H9 (cell line): ENCODE measurements around the gene CDNF. TPM values are rescaled to one million over a fixed set of nuclear protein-coding genes. Genes with fewer than 3 reads are reported as not detected.

Experiments used
- DNase-seq: peaks from one replicate; pipeline ENCODE4 v3.0.0-alpha.2; 2017
- H2AFZ ChIP-seq: one replicate; pipeline ENCODE4 v1.6.1; 2013; ENCODE audit warnings: mild to moderate bottlenecking, low read length, control low read depth, moderate library complexity
- H2AK5ac ChIP-seq: 2 replicates; pipeline ENCODE4 v1.6.1; 2013; ENCODE audit warnings: low read length, control low read depth, mixed read lengths; ENCODE audit not compliant: insufficient read length
- H2BK120ac ChIP-seq: one replicate; pipeline ENCODE4 v1.6.1; 2013; ENCODE audit warnings: low read depth, mild to moderate bottlenecking, low read length, control low read depth, inconsistent platforms; ENCODE audit not compliant: poor library complexity, severe bottlenecking
- H2BK12ac ChIP-seq: 2 replicates; pipeline ENCODE4 v1.6.1; 2013; ENCODE audit warnings: low read length, control low read depth, mixed read lengths, low read depth; ENCODE audit not compliant: insufficient read length
- H2BK15ac ChIP-seq: 2 replicates; pipeline ENCODE4 v1.6.1; 2013; ENCODE audit warnings: low read depth, low read length, control low read depth
- H2BK20ac ChIP-seq: one replicate; pipeline ENCODE4 v1.6.1; 2013; ENCODE audit warnings: low read depth, mild to moderate bottlenecking, low read length, control low read depth, inconsistent platforms; ENCODE audit not compliant: poor library complexity, severe bottlenecking
- H2BK5ac ChIP-seq: 2 replicates; pipeline ENCODE4 v1.6.1; 2013; ENCODE audit warnings: low read length, control low read depth, mixed read lengths; ENCODE audit not compliant: insufficient read length
- H3K14ac ChIP-seq: 2 replicates; pipeline ENCODE4 v1.6.1; 2013; ENCODE audit warnings: low read length, control low read depth; ENCODE audit not compliant: insufficient read depth
- H3K18ac ChIP-seq: 2 replicates; pipeline ENCODE4 v1.6.1; 2013; ENCODE audit warnings: low read depth, mild to moderate bottlenecking, mixed read lengths, low read length, control low read depth; ENCODE audit not compliant: insufficient read length
- H3K23ac ChIP-seq: 2 replicates; pipeline ENCODE4 v1.6.1; 2013; ENCODE audit warnings: low read length, control low read depth, mixed read lengths, low read depth; ENCODE audit not compliant: insufficient read length
- H3K23me2 ChIP-seq: 2 replicates; pipeline ENCODE4 v1.6.1; 2013; ENCODE audit warnings: low read depth, mild to moderate bottlenecking, mixed read lengths, low read length, control low read depth; ENCODE audit not compliant: insufficient read length, poor library complexity, severe bottlenecking
- H3K27ac ChIP-seq: 2 replicates; pipeline ENCODE4 v1.5.1; 2013; ENCODE audit warnings: low read length, control low read depth, mixed read lengths, low read depth; ENCODE audit not compliant: insufficient read length
- H3K27me3 ChIP-seq: 2 replicates; pipeline ENCODE4 v1.6.1; 2013; ENCODE audit warnings: low read length, control low read depth, inconsistent platforms; ENCODE audit not compliant: insufficient read depth
- H3K4ac ChIP-seq: 2 replicates; pipeline ENCODE4 v1.6.1; 2013; ENCODE audit warnings: low read depth, mild to moderate bottlenecking, control low read depth, inconsistent platforms, low read length, moderate library complexity
- H3K4me1 ChIP-seq: 2 replicates; pipeline ENCODE4 v1.6.1; 2013; ENCODE audit warnings: low read length, control low read depth, inconsistent platforms; ENCODE audit not compliant: insufficient read depth
- H3K4me2 ChIP-seq: 2 replicates; pipeline ENCODE4 v1.6.1; 2013; ENCODE audit warnings: low read length, control low read depth, mixed read lengths; ENCODE audit not compliant: insufficient read length, insufficient read depth
- H3K56ac ChIP-seq: 2 replicates; pipeline ENCODE4 v1.6.1; 2013; ENCODE audit warnings: low read depth, mild to moderate bottlenecking, mixed read lengths, low read length, control low read depth; ENCODE audit not compliant: insufficient read length
- H3K79me1 ChIP-seq: 2 replicates; pipeline ENCODE4 v1.6.1; 2013; ENCODE audit warnings: low read depth, mild to moderate bottlenecking, moderate library complexity, low read length, control low read depth, inconsistent platforms; ENCODE audit not compliant: insufficient read depth, poor library complexity, severe bottlenecking
- H3K79me2 ChIP-seq: 2 replicates; pipeline ENCODE4 v1.6.1; 2013; ENCODE audit warnings: low read length, control low read depth, inconsistent platforms; ENCODE audit not compliant: insufficient read depth
- H3K9ac ChIP-seq: 2 replicates; pipeline ENCODE4 v1.6.1; 2013; ENCODE audit warnings: low read length, control low read depth, mixed read lengths; ENCODE audit not compliant: insufficient read length; ENCODE audit errors: extremely low read depth
- H3K9me3 ChIP-seq: one replicate; pipeline ENCODE4 v1.6.1; 2013; ENCODE audit warnings: low read depth, low read length, inconsistent platforms; ENCODE audit not compliant: control insufficient read depth
- H3T11ph ChIP-seq: one replicate; pipeline ENCODE4 v1.6.1; 2013; ENCODE audit warnings: mild to moderate bottlenecking, low read length, control low read depth, inconsistent platforms
- H4K20me1 ChIP-seq: one replicate; pipeline ENCODE4 v1.6.1; 2013; ENCODE audit not compliant: control insufficient read depth, insufficient read length, insufficient read depth
- H4K5ac ChIP-seq: 2 replicates; pipeline ENCODE4 v1.6.1; 2013; ENCODE audit warnings: low read depth, mild to moderate bottlenecking, mixed read lengths, low read length, control low read depth; ENCODE audit not compliant: insufficient read length
- H4K8ac ChIP-seq: replicated peaks from 2 replicates; pipeline ENCODE4 v1.6.1; 2013; ENCODE audit warnings: low read length, control low read depth, mixed read lengths, low read depth; ENCODE audit not compliant: insufficient read length
- H4K91ac ChIP-seq: 2 replicates; pipeline ENCODE4 v1.6.1; 2013; ENCODE audit warnings: low read depth, mild to moderate bottlenecking, moderate library complexity, mixed read lengths, low read length, control low read depth; ENCODE audit not compliant: insufficient read length
- H3K27ac Mint-ChIP-seq, 3 experiments: 2 replicates in 2 of 3; 3 replicates in 1 of 3; pipeline ENCODE4 v1.8.0; 2020 to 2021; ENCODE audit warnings: mixed read lengths in 3 of 3, mild to moderate bottlenecking in 1 of 3, moderate library complexity in 1 of 3
- H3K27me3 Mint-ChIP-seq: 2 replicates; pipeline ENCODE4 v1.8.0; 2021; ENCODE audit warnings: low read depth, mild to moderate bottlenecking, moderate library complexity, mixed read lengths
- H3K36me3 Mint-ChIP-seq, 3 experiments: 2 replicates in 2 of 3; 3 replicates in 1 of 3; pipeline ENCODE4 v1.8.0; 2020 to 2021; ENCODE audit warnings: low read depth in 3 of 3, mixed read lengths in 3 of 3; ENCODE audit not compliant: insufficient read depth in 1 of 3
- H3K4me1 Mint-ChIP-seq, 2 experiments: 2 replicates each; pipeline ENCODE4 v1.8.0; 2020; ENCODE audit warnings: mixed read lengths in 2 of 2
- H3K4me3 Mint-ChIP-seq, 2 experiments: 2 replicates in 1 of 2; 3 replicates in 1 of 2; pipeline ENCODE4 v1.8.0; 2020 to 2021; ENCODE audit warnings: mild to moderate bottlenecking in 2 of 2, mixed read lengths in 2 of 2, moderate library complexity in 1 of 2
- H3K9me3 Mint-ChIP-seq, 2 experiments: 2 replicates in 1 of 2; 3 replicates in 1 of 2; pipeline ENCODE4 v1.8.0; 2020; ENCODE audit warnings: mild to moderate bottlenecking in 2 of 2, mixed read lengths in 2 of 2, moderate library complexity in 1 of 2
- WGBS: extraction: QIAGEN DNeasy Blood & Tissue Kit; methylation state at CpG from one replicate; pipeline ENCODE4 v1.1.7; 2013; ENCODE audit warnings: missing lambda C conversion rate, low lambda C conversion rate, mixed read lengths; ENCODE audit not compliant: insufficient read length; ENCODE audit errors: extremely low coverage; 5-methylcytosine and 5-hydroxymethylcytosine counted together
- total RNA-seq: library from RNA; stranded (reverse); gene quantifications from 2 replicates; pipeline ENCODE4 v1.2.1, GENCODE V29; 2021
- TF ChIP-seq, protein P1 (sequence below): fragments of 200-600 bp; sonication (generic); conservative IDR thresholded peaks from 3 replicates; pipeline ENCODE4 v1.8.0; 2021; ENCODE audit warnings: antibody characterized with exemption, mild to moderate bottlenecking

Gene CDNF
- total RNA-seq, 1 experiment from 2014 or later = 1.3 TPM

DNA sequence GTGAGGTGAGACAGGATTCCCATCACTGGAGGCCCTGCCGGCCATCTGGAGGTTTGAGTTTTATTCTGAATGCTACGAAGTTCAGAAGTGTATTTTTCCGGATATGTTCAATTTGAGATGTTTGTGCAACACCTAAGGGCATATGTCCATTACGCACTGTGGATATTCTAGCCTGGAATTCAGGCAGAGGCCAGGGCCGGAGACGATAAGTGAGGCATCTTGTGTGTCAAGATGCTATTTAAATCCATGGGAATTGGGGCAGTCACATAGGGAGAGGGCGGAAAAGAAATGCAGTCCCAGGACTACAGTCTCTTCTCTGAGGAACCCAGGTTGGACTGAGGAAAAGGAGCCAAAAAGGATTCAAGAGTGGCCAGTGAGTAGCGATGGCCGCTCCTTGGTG is 38.9 kb upstream of the CDNF start:
- H3K9me3 Mint-ChIP-seq = no peaks in the 10 kb centered on the region; a peak in 1 of 5 replicates
- no peaks in the 10 kb centered on the region for H4K20me1 ChIP-seq
- H3K27me3 Mint-ChIP-seq = no peaks in the 10 kb centered on the region
- H3K4me3 Mint-ChIP-seq = peak overlapping the region; percentile 97 to 99
- H4K91ac ChIP-seq = no peak overlapping the region
- no peak overlapping the region for H3K4ac ChIP-seq
- TF ChIP-seq, protein P1, sequence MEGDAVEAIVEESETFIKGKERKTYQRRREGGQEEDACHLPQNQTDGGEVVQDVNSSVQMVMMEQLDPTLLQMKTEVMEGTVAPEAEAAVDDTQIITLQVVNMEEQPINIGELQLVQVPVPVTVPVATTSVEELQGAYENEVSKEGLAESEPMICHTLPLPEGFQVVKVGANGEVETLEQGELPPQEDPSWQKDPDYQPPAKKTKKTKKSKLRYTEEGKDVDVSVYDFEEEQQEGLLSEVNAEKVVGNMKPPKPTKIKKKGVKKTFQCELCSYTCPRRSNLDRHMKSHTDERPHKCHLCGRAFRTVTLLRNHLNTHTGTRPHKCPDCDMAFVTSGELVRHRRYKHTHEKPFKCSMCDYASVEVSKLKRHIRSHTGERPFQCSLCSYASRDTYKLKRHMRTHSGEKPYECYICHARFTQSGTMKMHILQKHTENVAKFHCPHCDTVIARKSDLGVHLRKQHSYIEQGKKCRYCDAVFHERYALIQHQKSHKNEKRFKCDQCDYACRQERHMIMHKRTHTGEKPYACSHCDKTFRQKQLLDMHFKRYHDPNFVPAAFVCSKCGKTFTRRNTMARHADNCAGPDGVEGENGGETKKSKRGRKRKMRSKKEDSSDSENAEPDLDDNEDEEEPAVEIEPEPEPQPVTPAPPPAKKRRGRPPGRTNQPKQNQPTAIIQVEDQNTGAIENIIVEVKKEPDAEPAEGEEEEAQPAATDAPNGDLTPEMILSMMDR = no peak
- no peak overlapping the region for H3K9ac ChIP-seq
- peaks cover 30 to 36% of the 10 kb centered on the region in 2 experiments for H3K4me1 Mint-ChIP-seq
- no peak overlapping the region for H2BK12ac ChIP-seq
- no peak overlapping the region for H2BK15ac ChIP-seq
- DNase-seq = no peak
- no peak overlapping the region for H4K5ac ChIP-seq
- no peak overlapping the region for H3K27ac ChIP-seq
- H2AK5ac ChIP-seq = no peak overlapping the region
- H2BK5ac ChIP-seq = no peak overlapping the region
- WGBS = no CpG with 5 or more reads among the region's 9 CpGs
- no peak overlapping the region for H3K14ac ChIP-seq
- H3K27ac Mint-ChIP-seq = peak overlapping the region; percentile 3 to 61 (median 7); a peak in 4 of 7 replicates
- H3K18ac ChIP-seq = no peak overlapping the region
- H2BK20ac ChIP-seq = no peak overlapping the region
- H3K4me1 ChIP-seq = peaks cover 9% of the 10 kb centered on the region; the same call in 1 of the 2 replicates
- no peak overlapping the region for H2AFZ ChIP-seq
- H3T11ph ChIP-seq = no peak overlapping the region
- no peaks in the 10 kb centered on the region for H3K9me3 ChIP-seq
- H4K8ac ChIP-seq = no peak overlapping the region
- H2BK120ac ChIP-seq = no peak overlapping the region
- peaks cover 2 to 5% (median 4%) of the 10 kb centered on the region in 3 experiments; a peak in 6 of 7 replicates for H3K36me3 Mint-ChIP-seq
- H3K27me3 ChIP-seq = no peaks in the 10 kb centered on the region
- peaks cover 19% of the 10 kb centered on the region; the same call in 1 of the 2 replicates for H3K79me2 ChIP-seq
- peak overlapping the region; percentile 10 for H3K4me2 ChIP-seq
- peaks cover 4% of the 10 kb centered on the region for H3K23me2 ChIP-seq
- H3K56ac ChIP-seq = no peak overlapping the region
- H3K23ac ChIP-seq = no peak overlapping the region
- no peaks in the 10 kb centered on the region for H3K79me1 ChIP-seq
